K562 (cell line): Measurements from ENCODE around the gene FKBP1B. TPM values are rescaled to one million over a fixed set of nuclear protein-coding genes. Genes with fewer than 3 reads are reported as not detected.

ENCODE experiments used
- ATAC-seq: fragments of 200-7000 bp; cut with Tn5 transposase; 3 replicates; pipeline ENCODE4 v1.9.1; 2020; ENCODE audit warnings: moderate library complexity
- BruUV-seq: library from RNA; stranded (reverse); fragments of 400-500 nt; replicated peaks from 2 replicates; lab custom pipeline; 2021; lab: Mats Ljungman, UMichigan
- CTCF ChIA-PET: fragments of 300-600 bp; formaldehyde crosslinking; extraction: SDS; loops from one replicate; lab custom pipeline; 2021; ENCODE audit warnings: low intra/inter-chr PET ratio; lab: Yijun Ruan, JAX
- POLR2A ChIA-PET: fragments of 300-600, 350-650 bp; sonication (Branson Sonifier 250); formaldehyde crosslinking; extraction: SDS; loops from one replicate; lab custom pipeline; 2021; ENCODE audit warnings: antibody characterized with exemption, inconsistent platforms; lab: Yijun Ruan, JAX
- DNase-seq, 4 experiments: peaks; one replicate each; pipeline versions ENCODE4 v3.0.0 to v3.0.0-alpha.2; 2011 to 2018; ENCODE audit warnings: low spot score in 3 of 4, mixed read lengths in 3 of 4; ENCODE audit errors: extremely low read depth in 1 of 4
- FAIRE-seq: peaks from 2 replicates; lab custom pipeline; 2011; peaks lifted over from hg19 to GRCh38; lab: Jason Lieb, UNC
- H2AFZ ChIP-seq: 2 replicates; pipeline ENCODE4 v1.6.0; 2011; ENCODE audit warnings: low read depth, low read length, control low read depth, inconsistent platforms
- H3K27ac ChIP-seq: fragments of 200-600 bp; 3 replicates; pipeline ENCODE4 v1.8.0; 2011; ENCODE audit warnings: low read depth, mild to moderate bottlenecking, control low read depth, inconsistent platforms, low read length, moderate library complexity, mixed read lengths; ENCODE audit errors: extremely low read depth
- H3K27me3 ChIP-seq, 2 experiments: fragments of 300-600 bp in 1 of 2; 2 replicates in 1 of 2; 3 replicates in 1 of 2; pipeline versions ENCODE4 v1.6.0 to v1.8.0; 2011; ENCODE audit warnings: inconsistent platforms in 2 of 2, low read length in 2 of 2, mild to moderate bottlenecking in 1 of 2, mixed read lengths in 1 of 2, moderate library complexity in 1 of 2; ENCODE audit not compliant: control insufficient read depth in 2 of 2, insufficient read depth in 2 of 2
- H3K36me3 ChIP-seq: fragments of 300-600 bp; 3 replicates; pipeline ENCODE4 v1.8.0; 2011; ENCODE audit warnings: mild to moderate bottlenecking, low read length, inconsistent platforms; ENCODE audit not compliant: control insufficient read depth, insufficient read depth
- H3K4me1 ChIP-seq, 2 experiments: fragments of 200-600 bp in 1 of 2; replicated peaks in 1 of 2; 2 replicates in 1 of 2; 3 replicates in 1 of 2; pipeline versions ENCODE4 v1.5.1 to v1.8.0; 2011; ENCODE audit warnings: inconsistent platforms in 2 of 2, low read length in 2 of 2, mild to moderate bottlenecking in 1 of 2, mixed read lengths in 1 of 2, moderate library complexity in 1 of 2; ENCODE audit not compliant: control insufficient read depth in 2 of 2, insufficient read depth in 2 of 2
- H3K4me2 ChIP-seq: 2 replicates; pipeline ENCODE4 v1.6.1; 2011; ENCODE audit warnings: low read length, control low read depth, inconsistent platforms, mixed read lengths; ENCODE audit not compliant: insufficient read depth
- H3K4me3 ChIP-seq: fragments of 200-600 bp; sonication (generic), shearing (Covaris generic); 2 replicates; pipeline ENCODE4 v1.5.1; 2016; ENCODE audit warnings: control low read depth, inconsistent platforms
- H3K79me2 ChIP-seq: fragments of 200-600 bp; 3 replicates; pipeline ENCODE4 v1.8.0; 2011; ENCODE audit warnings: low read length, inconsistent platforms; ENCODE audit not compliant: control insufficient read depth, insufficient read depth
- H3K9ac ChIP-seq, 2 experiments: 2 replicates each; pipeline versions ENCODE4 v1.6.0 to v1.6.1; 2011; ENCODE audit warnings: low read depth in 2 of 2, low read length in 2 of 2, control low read depth in 1 of 2, inconsistent platforms in 1 of 2, mild to moderate bottlenecking in 1 of 2, mixed read lengths in 1 of 2; ENCODE audit not compliant: insufficient read depth in 1 of 2
- H3K9me1 ChIP-seq: one replicate; pipeline ENCODE4 v1.6.0; 2011; ENCODE audit warnings: inconsistent platforms, mild to moderate bottlenecking, low read length, moderate library complexity; ENCODE audit not compliant: control insufficient read depth, insufficient read depth
- H3K9me3 ChIP-seq: replicated peaks from 2 replicates; pipeline ENCODE4 v1.5.1; 2011; ENCODE audit warnings: low read depth, low read length, inconsistent platforms; ENCODE audit not compliant: control insufficient read depth, insufficient read depth
- H4K20me1 ChIP-seq: replicated peaks from 2 replicates; pipeline ENCODE4 v1.6.1; 2011; ENCODE audit warnings: low read length, inconsistent platforms, mixed read lengths; ENCODE audit not compliant: control insufficient read depth, insufficient read depth
- BMI1 ChIP-seq: fragments of 150-350 bp; IDR thresholded peaks from 2 replicates; pipeline ENCODE4 v1.6.1; 2014; ENCODE audit warnings: low read length
- CREM ChIP-seq: IDR thresholded peaks from 2 replicates; pipeline ENCODE4 v1.6.1; 2014; ENCODE audit warnings: antibody characterized with exemption, low read depth
- CTCF ChIP-seq, 3 experiments: IDR thresholded peaks in 2 of 3; conservative IDR thresholded peaks in 1 of 3; 2 replicates each; pipeline ENCODE4 v1.5.1; 2011 to 2012; ENCODE audit warnings: low read length in 3 of 3, mild to moderate bottlenecking in 3 of 3, control low read depth in 2 of 3, improper control_type of control experiment in 1 of 3, inconsistent platforms in 1 of 3, low read depth in 1 of 3, mixed read lengths in 1 of 3, moderate library complexity in 1 of 3; ENCODE audit not compliant: insufficient read depth in 2 of 3
- GATAD2B ChIP-seq: fragments of 450-650 bp; IDR thresholded peaks from 2 replicates; pipeline ENCODE4 v1.6.1; 2017; ENCODE audit warnings: mild to moderate bottlenecking, borderline replicate concordance
- HDAC6 ChIP-seq: IDR thresholded peaks from 2 replicates; pipeline ENCODE4 v1.6.1; 2012; ENCODE audit warnings: low read depth, mild to moderate bottlenecking, control low read depth, inconsistent platforms, low read length, moderate library complexity
- HMG20A ChIP-seq: fragments of 450-650 bp; formaldehyde crosslinking; conservative IDR thresholded peaks from 2 replicates; pipeline ENCODE4 v1.4.0; 2020; ENCODE audit warnings: mild to moderate bottlenecking, mixed read lengths
- RFX5 ChIP-seq: IDR thresholded peaks from 2 replicates; pipeline ENCODE4 v1.6.1; 2011; ENCODE audit warnings: low read depth, mild to moderate bottlenecking, improper control_type of control experiment, low read length
- SRSF1 ChIP-seq: fragments of 200-400 bp; formaldehyde crosslinking; IDR thresholded peaks from 2 replicates; pipeline ENCODE4 v1.6.1; 2017; ENCODE audit warnings: mild to moderate bottlenecking, low read depth, low read length, moderate library complexity
- TOE1 ChIP-seq, 2 experiments: fragments of 450-650 bp in 1 of 2; sonication (generic) in 1 of 2; formaldehyde crosslinking in 1 of 2; IDR thresholded peaks; 2 replicates each; pipeline versions ENCODE4 v1.7.1 to v1.8.0; 2016 to 2022; ENCODE audit warnings: borderline replicate concordance in 2 of 2, mild to moderate bottlenecking in 2 of 2, antibody characterized with exemption in 1 of 2, inconsistent platforms in 1 of 2, low read depth in 1 of 2, missing genetic modification reagents in 1 of 2, moderate library complexity in 1 of 2
- VEZF1 ChIP-seq: fragments of 200-800 bp; sonication (Bioruptor generic); IDR thresholded peaks from 2 replicates; pipeline ENCODE4 v1.6.1; 2017; ENCODE audit warnings: missing genetic modification characterization, missing compliant biosample characterization
- ZBTB49 ChIP-seq: sonication (generic); formaldehyde crosslinking; IDR thresholded peaks from 2 replicates; pipeline ENCODE4 v1.8.0; 2022; ENCODE audit warnings: missing genetic modification reagents, mild to moderate bottlenecking, borderline replicate concordance
- ZKSCAN1 ChIP-seq: fragments of 150-350 bp; IDR thresholded peaks from 2 replicates; pipeline ENCODE4 v1.6.1; 2016; ENCODE audit warnings: low read depth, low read length
- ZNF175 ChIP-seq: fragments of 200-800 bp; sonication (Bioruptor generic); IDR thresholded peaks from 2 replicates; pipeline ENCODE4 v1.6.1; 2016; ENCODE audit warnings: low read depth, mild to moderate bottlenecking, missing genetic modification characterization, missing compliant biosample characterization
- ZNF584 ChIP-seq: fragments of 200-800 bp; sonication (Bioruptor generic); IDR thresholded peaks from 2 replicates; pipeline ENCODE4 v1.6.1; 2016; ENCODE audit warnings: low read depth, mild to moderate bottlenecking, missing genetic modification characterization, missing compliant biosample characterization
- ZZZ3 ChIP-seq: fragments of 450-650 bp; IDR thresholded peaks from 2 replicates; pipeline ENCODE4 v1.6.1; 2016; ENCODE audit warnings: antibody characterized with exemption, mild to moderate bottlenecking, moderate library complexity
- WGBS: fragments of 100-300 bp; shearing (Covaris generic); methylation state at CpG from one replicate; pipeline ENCODE4 v1.1.6; 2016; ENCODE audit warnings: low coverage, mixed read lengths; ENCODE audit not compliant: insufficient coverage; ENCODE audit errors: missing lambda C conversion rate; 5-methylcytosine and 5-hydroxymethylcytosine counted together
- in situ Hi-C: fragments of 300-500 bp; cut with MboI; formaldehyde crosslinking; loops from 4 replicates; pipeline ENCODE4 v1.15.0; 2018; ENCODE audit warnings: inconsistent platforms, mixed read lengths
- intact Hi-C: fragments of 100-400 bp; cut with micrococcal nuclease; formaldehyde crosslinking; loops from 2 replicates; pipeline ENCODE4 v1.14.2; 2022
- polyA plus RNA-seq, 8 experiments: library from polyadenylated mRNA; depleted of rRNA in 4 of 8; stranded (reverse) in 5 of 8; unstranded in 3 of 8; fragments of >200 nt; fragmentation: Nextera tagmentation in 2 of 8; fragmentation: Illumina TruSeq in 1 of 8; extraction: Ambion mirVana in 2 of 8; extraction: Trizol in 1 of 8; gene quantifications; 2 replicates each; pipeline versions ENCODE4 v1.2.1 to v1.2.3, GENCODE V29; 2011 to 2014; ENCODE audit warnings: inconsistent platforms in 1 of 8, missing spikeins in 1 of 8
- total RNA-seq, 7 experiments: library from RNA; depleted of rRNA in 6 of 7; stranded (reverse); fragments of >200 nt in 6 of 7; fragmentation: Illumina TruSeq in 2 of 7; extraction: Trizol in 2 of 7; gene quantifications; 2 replicates each; pipeline versions ENCODE4 v1.2.1 to v1.2.3, GENCODE V29; 2011 to 2021; ENCODE audit warnings: low replicate concordance in 1 of 7

FKBP1B gene
- total and polyA plus RNA-seq, 9 of the 15 experiments (the other 6 are each of a cell fraction or from before 2014, with no cell fraction given), result 0.58 to 9.4 (median 1.6) TPM

GRCh38 chr2:24015562-24016375 is 33.8 kb upstream of the FKBP1B start:
- TF ChIP-seq TOE1 (IDR thresholded peaks at IDR 0.05; ENCODE audit: borderline replicate concordance), result no peak
- no peak for TF ChIP-seq TOE1 (CRISPR knock-in tag; IDR thresholded peaks at IDR 0.05; ENCODE audit: borderline replicate concordance, low read depth)
- no peak for TF ChIP-seq HDAC6
- no peak for TF ChIP-seq RFX5
- TF ChIP-seq SRSF1, result no peak
- TF ChIP-seq ZNF584 (CRISPR knock-in tag), result no peak
- no peak for TF ChIP-seq ZZZ3
- TF ChIP-seq ZKSCAN1, result no peak
- TF ChIP-seq HMG20A (CRISPR knock-in tag), result no peak
- TF ChIP-seq VEZF1 (CRISPR knock-in tag), result no peak
- TF ChIP-seq GATAD2B, result no peak
- no peak for TF ChIP-seq CREM
- TF ChIP-seq BMI1, result no peak
- no peak for TF ChIP-seq CTCF (IDR thresholded peaks at IDR 0.05 in 2 of 3, conservative IDR thresholded peaks at IDR 0.05 in 1 of 3; ENCODE audit: insufficient read depth in 2 of 3, low read depth in 1 of 3, low read length in 3 of 3)
- no peak for TF ChIP-seq ZNF175 (CRISPR knock-in tag)
- TF ChIP-seq ZBTB49 (CRISPR knock-in tag), result no peak
- TF ChIP-seq, all 486 proteins: peak for 0
- 57% methylated on average over 9 of the region's 11 CpGs for whole genome bisulfite sequencing
- ChIA-PET POLR2A (interaction anchor here (0.7 to 1.0 kb wide), 3 partner anchors 12 to 187 kb away, joined by 3 to 4 read pairs (median 4); no protein-coding TSS in a partner anchor), CTCF (no interaction called here)
- ATAC-seq (peak; percentile 9), FAIRE-seq (no peak), DNase-seq (peak in 1 of 4 experiments; percentile 49)
- Histone ChIP-seq H3K27ac (peak overlapping the region; percentile 27; the same call in 2 of the 3 replicates), H3K27me3 (no peaks in the 10 kb centered on the region), H3K9me3 (no peaks in the 10 kb centered on the region), H3K36me3 (peaks cover 22% of the 10 kb centered on the region), H2AFZ (no peak overlapping the region), H3K4me1 (peaks cover 30 to 43% of the 10 kb centered on the region in 2 experiments), H3K9ac (peak overlapping the region in 1 of 2 experiments; percentile 82; a peak in 3 of 4 replicates), H3K79me2 (peaks cover 27% of the 10 kb centered on the region), H3K4me2 (peak overlapping the region; percentile 4; the same call in 1 of the 2 replicates), H3K9me1 (no peaks in the 10 kb centered on the region), H4K20me1 (no peaks in the 10 kb centered on the region; the same call in 1 of the 2 replicates), H3K4me3 (no peak overlapping the region)
- in situ Hi-C loops (no loop called here), intact Hi-C loops (loop anchor here (10.0 kb wide), 1 partner anchor 191 kb away; no protein-coding TSS in a partner anchor)
- BruUV-seq, result no TSS peak
